Neural crest cell (in vitro differentiated cells): ENCODE results near the gene SLC6A1. TPM values are rescaled to one million over a fixed set of nuclear protein-coding genes. Genes with fewer than 3 reads are reported as not detected.

Experiments
- DNase-seq: peaks from one replicate; pipeline ENCODE4 v3.0.0; 2021; ENCODE audit warnings: low read depth, mixed read lengths, low spot score
- H3K27ac Mint-ChIP-seq: one replicate; pipeline ENCODE4 v1.8.0; 2021; ENCODE audit warnings: mild to moderate bottlenecking, mixed read lengths; ENCODE audit not compliant: unreplicated experiment
- H3K27me3 Mint-ChIP-seq: 2 replicates; pipeline ENCODE4 v1.8.0; 2021; ENCODE audit warnings: low read depth, mild to moderate bottlenecking, mixed read lengths
- H3K36me3 Mint-ChIP-seq: 2 replicates; pipeline ENCODE4 v1.8.0; 2021; ENCODE audit warnings: low read depth, mild to moderate bottlenecking, mixed read lengths
- H3K4me1 Mint-ChIP-seq: 2 replicates; pipeline ENCODE4 v1.8.0; 2021; ENCODE audit warnings: mixed read lengths
- H3K4me3 Mint-ChIP-seq: one replicate; pipeline ENCODE4 v1.8.0; 2021; ENCODE audit warnings: mild to moderate bottlenecking, mixed read lengths
- H3K9me3 Mint-ChIP-seq: 2 replicates; pipeline ENCODE4 v1.8.0; 2021; ENCODE audit warnings: mixed read lengths
- CTCF ChIP-seq: fragments of 200-600 bp; sonication (generic); conservative IDR thresholded peaks from 2 replicates; pipeline ENCODE4 v1.5.0; 2021; ENCODE audit warnings: antibody characterized with exemption, mild to moderate bottlenecking
- total RNA-seq: library from RNA; stranded (reverse); gene quantifications from 2 replicates; pipeline ENCODE4 v1.2.1, GENCODE V29; 2021

Gene SLC6A1
- total RNA-seq, 1 donor from 2014 or later: 0.42 TPM

DNA sequence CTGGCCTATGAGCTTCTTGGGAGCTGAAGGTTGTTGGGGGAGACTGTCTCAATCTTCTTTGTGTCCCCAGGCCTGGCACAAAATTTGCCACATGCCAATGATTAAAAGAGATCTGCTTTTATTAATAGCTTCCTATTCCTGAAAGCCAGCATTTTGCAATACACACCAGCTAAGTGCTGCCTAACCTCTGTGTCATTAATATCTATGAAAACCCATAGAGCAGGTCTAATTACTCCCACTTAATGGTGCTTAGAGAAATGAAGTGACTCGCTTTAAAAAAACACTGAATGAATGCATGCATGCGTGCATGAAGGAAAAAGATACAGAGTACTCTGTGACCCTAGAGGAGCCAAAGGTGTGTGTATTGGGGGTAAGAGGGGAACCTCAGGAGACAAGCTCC is 55.0 kb downstream of the SLC6A1 start:
- Mint-ChIP-seq H3K4me1 (no peaks in the 10 kb centered on the region), H3K4me3 (no peak overlapping the region), H3K9me3 (no peaks in the 10 kb centered on the region), H3K36me3 (no peaks in the 10 kb centered on the region), H3K27ac (no peak overlapping the region), H3K27me3 (peaks cover 33% of the 10 kb centered on the region)
- TF ChIP-seq CTCF: no peak
- no peak for DNase-seq

DNA sequence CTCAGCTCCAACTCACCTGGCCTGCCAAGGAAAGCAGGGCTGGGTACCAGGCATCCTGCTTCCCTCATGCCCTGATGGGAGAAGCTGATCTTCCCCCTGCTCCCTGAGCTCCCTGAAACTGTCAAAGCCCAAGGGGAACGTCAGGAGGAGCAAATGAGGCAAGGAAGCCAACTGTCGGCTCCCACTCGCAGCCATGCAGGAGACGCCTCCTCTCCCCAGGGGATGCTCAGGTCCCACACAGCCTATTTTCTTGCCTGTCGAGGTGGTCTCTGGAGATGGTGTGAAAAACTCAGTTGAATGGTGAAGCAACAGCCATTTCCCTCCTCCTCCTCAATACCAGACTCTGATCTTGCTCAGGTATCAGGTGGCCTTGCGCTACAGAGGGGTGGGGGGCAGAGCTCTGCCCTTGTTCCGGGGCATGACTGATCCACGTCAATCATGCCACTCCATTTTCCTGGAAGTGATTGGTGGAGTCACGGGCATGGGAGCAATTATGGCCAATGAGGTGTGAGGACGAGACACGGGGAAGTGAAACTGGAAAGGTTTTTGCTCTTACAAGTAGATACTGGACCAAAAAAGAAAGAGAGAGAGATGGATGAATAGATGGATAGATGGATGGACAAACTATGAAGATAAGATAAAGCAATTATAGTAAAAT is 58.2 kb downstream of the SLC6A1 start:
- no peak overlapping the region for H3K27ac Mint-ChIP-seq
- no peaks in the 10 kb centered on the region for H3K4me1 Mint-ChIP-seq
- DNase-seq: no peak
- no peaks in the 10 kb centered on the region for H3K36me3 Mint-ChIP-seq
- H3K27me3 Mint-ChIP-seq: peaks cover 50% of the 10 kb centered on the region
- TF ChIP-seq CTCF: no peak
- H3K4me3 Mint-ChIP-seq: no peak overlapping the region
- H3K9me3 Mint-ChIP-seq: no peaks in the 10 kb centered on the region

- DNase-seq: no peak
- Mint-ChIP-seq H3K27ac (no peak overlapping the region), H3K27me3 (peaks cover 60% of the 10 kb centered on the region), H3K4me1 (no peaks in the 10 kb centered on the region), H3K36me3 (no peaks in the 10 kb centered on the region), H3K9me3 (no peaks in the 10 kb centered on the region), H3K4me3 (no peak overlapping the region)
- TF ChIP-seq CTCF: no peak
Observed at GRCh38 chr3:11053926-11054503, 61.5 kb downstream of the SLC6A1 start.

DNA sequence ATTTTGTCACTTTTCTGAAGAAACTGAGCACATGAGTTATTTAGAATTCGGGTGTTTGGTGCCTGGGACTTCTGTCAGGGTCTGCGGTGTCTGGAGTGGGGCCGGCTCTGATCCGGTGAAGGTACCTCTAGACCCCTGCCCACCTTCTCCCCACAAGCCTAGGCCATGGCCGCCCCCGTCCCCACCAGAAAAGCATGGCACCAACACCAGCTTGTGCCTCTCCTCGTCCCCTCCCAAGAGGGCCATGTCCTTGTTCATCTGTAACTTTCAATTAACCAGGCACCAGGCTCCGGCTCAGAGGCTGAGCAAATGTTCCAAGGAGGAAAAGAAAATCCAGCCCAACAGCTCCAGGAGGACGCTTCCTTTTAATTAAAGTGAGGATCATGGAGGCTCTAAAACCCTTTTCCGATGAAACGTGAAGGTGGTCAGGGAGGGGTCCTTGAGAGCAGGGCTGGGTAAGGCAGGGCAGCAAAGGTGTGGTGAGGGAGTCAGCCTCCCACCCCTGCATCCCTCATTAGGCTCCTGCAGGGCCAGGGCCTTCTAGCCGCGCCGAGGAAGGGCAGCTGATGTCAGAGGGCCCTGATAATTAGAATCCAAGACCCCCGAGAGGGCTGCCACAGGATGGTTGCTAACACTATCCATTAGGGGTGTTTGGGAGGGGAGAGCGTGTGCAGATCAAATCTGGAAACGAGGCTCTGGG is 62.3 kb downstream of the SLC6A1 start:
- DNase-seq: no peak
- Mint-ChIP-seq H3K9me3 (no peaks in the 10 kb centered on the region), H3K4me3 (no peak overlapping the region), H3K27me3 (peaks cover 53% of the 10 kb centered on the region), H3K4me1 (no peaks in the 10 kb centered on the region), H3K27ac (no peak overlapping the region), H3K36me3 (no peaks in the 10 kb centered on the region)
- TF ChIP-seq CTCF: no peak

DNA sequence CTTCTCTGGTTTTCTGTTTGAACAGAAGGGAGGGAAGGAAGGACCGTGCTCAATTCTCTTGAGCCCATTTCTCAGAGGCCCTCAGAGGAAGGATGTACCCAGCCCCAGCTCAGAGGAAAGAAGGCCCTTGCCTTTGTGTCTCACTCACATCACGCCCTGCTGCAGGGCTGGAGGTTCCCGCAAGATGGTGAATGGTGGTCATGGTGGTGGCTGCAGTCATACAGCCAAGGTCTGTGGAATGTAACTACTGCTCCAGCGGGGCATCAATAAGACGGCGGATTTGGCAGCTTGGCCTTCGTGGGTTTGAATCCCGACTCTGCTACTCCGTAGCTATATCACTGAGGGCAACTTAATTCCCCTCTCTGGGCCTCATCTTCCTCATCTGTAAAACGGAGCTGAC is 62.9 kb downstream of the SLC6A1 start:
- no peak for DNase-seq
- no peaks in the 10 kb centered on the region for H3K36me3 Mint-ChIP-seq
- H3K9me3 Mint-ChIP-seq: no peaks in the 10 kb centered on the region
- H3K27me3 Mint-ChIP-seq: peaks cover 50% of the 10 kb centered on the region
- H3K4me1 Mint-ChIP-seq: no peaks in the 10 kb centered on the region
- H3K4me3 Mint-ChIP-seq: no peak overlapping the region
- TF ChIP-seq CTCF: no peak
- H3K27ac Mint-ChIP-seq: no peak overlapping the region
